GM12873 (cell line): ENCODE data around the gene KLHL29.

Experiments used
- TF ChIP-seq, protein P1 (sequence below): IDR thresholded peaks from 2 replicates; pipeline ENCODE4 v1.5.1; 2012; ENCODE audit warnings: low read depth, mild to moderate bottlenecking, moderate library complexity, low read length, control low read depth; ENCODE audit not compliant: insufficient read depth; ENCODE audit errors: missing control alignments

Gene KLHL29

DNA sequence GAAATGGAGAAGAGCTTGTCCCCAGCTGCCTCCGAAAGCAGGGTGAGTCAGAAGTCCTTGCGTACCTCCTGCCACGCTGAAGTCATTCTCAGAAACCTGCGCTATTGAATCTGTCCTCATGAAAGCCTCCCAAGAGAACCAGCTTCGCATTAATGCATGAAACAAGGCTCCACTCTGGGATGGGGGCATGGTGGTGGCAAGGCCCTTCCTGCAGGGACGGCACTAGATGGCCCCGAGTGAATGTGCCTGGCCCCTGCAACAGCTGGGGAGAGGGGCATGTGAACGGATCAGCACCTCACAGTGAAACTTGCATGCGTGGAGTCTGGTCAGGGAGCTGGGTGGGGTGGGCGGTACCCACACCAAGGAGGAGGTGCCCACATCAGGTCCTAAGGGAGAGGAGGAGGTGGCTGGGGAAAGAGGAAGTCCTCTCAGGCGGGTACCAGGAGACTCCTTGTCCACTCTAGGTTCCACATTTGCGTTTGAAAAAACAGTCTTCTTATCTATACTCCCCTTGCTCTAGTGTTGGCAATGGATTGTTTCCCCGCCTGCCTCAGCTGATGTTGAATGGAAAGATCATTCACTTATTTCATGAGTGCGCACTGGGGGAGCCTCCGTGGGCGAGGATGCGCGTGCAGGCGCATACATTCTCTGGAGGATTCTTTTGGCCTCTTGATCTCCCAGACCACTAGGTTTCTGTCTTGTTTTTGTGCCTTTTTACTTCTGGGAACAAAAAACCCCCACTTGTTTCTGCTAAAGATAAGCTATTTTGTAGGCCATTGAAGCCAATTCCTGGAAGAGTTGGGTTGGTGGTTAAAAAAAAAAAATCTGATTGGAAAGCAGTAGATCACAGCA lies 104.7 kb downstream of the KLHL29 start:
- TF ChIP-seq, protein P1, sequence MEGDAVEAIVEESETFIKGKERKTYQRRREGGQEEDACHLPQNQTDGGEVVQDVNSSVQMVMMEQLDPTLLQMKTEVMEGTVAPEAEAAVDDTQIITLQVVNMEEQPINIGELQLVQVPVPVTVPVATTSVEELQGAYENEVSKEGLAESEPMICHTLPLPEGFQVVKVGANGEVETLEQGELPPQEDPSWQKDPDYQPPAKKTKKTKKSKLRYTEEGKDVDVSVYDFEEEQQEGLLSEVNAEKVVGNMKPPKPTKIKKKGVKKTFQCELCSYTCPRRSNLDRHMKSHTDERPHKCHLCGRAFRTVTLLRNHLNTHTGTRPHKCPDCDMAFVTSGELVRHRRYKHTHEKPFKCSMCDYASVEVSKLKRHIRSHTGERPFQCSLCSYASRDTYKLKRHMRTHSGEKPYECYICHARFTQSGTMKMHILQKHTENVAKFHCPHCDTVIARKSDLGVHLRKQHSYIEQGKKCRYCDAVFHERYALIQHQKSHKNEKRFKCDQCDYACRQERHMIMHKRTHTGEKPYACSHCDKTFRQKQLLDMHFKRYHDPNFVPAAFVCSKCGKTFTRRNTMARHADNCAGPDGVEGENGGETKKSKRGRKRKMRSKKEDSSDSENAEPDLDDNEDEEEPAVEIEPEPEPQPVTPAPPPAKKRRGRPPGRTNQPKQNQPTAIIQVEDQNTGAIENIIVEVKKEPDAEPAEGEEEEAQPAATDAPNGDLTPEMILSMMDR = no peak

DNA sequence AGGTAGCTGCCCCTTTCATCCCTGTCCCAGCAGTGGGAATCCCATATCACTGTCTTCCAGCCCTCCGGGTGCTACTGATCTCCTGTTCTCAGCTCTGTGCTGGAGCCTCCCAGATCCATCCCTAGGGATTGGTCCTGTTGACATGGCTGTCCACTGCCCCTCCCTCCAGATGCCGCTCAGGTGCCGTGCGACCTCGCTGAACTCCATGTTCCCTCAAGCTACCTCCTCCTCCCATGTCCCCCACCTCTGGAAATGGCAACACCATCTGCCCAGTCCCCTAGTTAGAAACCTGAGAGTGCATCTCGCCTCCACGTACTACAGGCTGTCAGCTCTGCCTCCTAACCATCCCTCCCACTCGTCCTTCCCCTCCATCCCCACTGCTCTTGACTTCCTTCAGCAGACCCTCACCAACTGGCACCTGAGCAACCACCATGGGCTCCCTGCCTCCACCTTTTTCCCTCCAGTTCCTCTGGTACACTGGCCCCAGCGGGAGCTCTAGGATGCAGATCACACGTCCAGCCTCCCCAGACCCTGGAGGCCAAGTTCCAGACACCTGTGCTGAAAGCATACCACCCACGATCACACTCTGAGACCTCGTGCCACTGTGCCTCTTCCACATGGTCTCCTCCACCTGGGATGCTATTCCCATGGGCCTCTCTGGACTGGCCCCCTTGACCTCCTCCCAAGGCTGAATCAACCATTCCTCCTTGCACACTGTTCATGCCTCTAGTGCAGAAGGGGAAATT lies 106.8 kb downstream of the KLHL29 start:
- TF ChIP-seq, protein P1 = no peak

DNA sequence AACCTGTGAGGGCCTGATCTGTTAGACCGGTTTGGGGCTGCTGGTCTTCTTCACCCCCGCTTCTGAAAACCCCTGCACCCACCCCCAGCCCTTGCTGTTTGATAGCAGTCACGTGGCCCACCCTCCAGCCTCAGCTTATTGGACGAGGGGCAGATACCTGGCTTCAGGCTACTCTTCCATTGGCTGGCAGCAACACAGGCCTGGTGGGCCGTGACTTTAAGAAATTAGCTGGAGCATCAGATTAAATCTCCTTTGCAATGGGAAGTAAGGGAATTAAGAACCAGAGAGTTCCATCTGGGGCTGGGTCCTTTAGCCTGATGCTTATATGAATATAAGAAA lies 107.3 kb downstream of the KLHL29 start:
- TF ChIP-seq, protein P1 = no peak

DNA sequence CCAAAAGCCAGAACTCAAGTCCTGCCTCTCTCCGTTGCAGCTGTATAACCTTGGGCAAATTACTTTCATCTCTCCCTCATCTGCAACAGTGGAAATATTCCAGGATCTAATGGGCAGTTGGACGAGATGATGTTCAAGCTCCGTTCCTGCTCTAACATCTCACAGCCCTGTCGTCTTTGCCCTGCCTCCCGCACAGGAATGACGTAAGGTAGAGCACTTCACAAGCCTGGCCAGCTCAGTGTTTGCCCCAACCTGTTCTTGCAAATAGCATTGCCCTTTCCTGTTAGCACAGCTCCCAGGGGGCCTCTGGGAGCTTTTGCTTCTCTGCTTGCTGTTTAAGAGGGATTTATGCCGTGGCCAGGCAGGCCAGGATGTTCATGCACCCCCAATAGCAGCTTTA lies 107.9 kb downstream of the KLHL29 start:
- TF ChIP-seq, protein P1 = no peak

DNA sequence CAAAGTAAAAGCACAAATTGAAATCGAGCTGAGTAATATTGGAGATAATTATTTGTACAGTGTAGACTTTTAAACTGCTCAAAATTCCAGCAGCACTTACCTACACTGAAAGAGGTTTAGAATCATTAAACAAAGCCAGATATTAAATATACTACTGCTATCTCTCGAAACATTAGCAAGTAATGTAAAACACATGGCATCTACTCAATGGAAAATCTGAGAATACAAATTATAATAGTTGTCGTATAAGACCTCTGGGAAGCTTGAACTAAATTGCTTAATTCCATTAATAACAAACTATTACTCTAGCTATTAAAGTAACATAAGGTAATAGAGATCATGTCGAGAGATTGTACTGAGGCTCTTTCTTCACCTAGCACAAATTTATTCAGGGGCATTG lies 108.9 kb downstream of the KLHL29 start:
- TF ChIP-seq, protein P1 = no peak

DNA sequence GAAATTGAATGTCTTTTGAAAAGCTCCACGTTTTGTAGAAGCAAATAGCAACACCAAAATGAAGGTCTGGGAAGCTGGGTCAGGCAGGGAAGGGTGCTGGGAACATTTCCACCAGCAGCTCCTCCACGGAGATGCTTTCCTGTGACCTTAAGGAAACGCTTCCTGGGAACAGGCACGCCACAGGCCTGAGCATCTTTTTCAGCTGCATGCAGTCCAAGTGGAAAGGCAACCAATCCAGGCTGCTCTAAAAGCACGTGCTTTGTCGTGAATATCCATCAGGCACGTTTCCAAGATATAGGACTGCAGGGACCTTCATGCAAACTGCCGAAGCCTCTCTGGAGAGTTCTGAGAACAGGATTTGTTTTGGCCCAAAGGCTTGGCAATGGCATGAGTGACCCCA lies 109.3 kb downstream of the KLHL29 start:
- TF ChIP-seq, protein P1 = no peak

DNA sequence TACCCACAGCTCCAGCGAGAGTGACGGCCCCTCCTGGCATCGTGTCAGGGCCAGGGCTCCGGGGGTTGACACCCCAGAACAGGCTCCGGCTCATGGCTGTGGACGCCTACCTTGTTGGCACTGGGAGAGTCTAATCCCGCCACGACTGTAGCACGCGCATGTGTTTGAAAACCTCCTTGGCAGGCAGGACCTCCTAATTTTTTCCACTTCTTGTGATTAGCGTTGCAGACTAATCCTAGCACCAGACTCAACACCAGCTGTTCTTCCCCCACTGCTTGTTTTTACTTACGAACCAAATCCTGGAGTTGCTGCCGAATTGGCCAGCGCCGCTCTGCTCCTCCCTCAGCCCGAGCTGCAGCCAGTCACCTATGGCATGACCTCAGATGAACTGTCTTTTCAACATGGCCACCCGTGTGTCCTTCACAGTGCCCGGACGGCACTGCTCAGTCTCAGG lies 110.7 kb downstream of the KLHL29 start:
- TF ChIP-seq, protein P1 = no peak
